ENCODE data around the gene MUC12. TPM values are rescaled to one million over a fixed set of nuclear protein-coding genes. Genes with fewer than 3 reads are reported as not detected.
"Not testable (repeated sequence)": the region's sequence is repeated elsewhere in the genome, so short reads cannot be mapped to it uniquely, and the experiment has no call there.

MUC12 gene
- total RNA-seq, 6 donors from 2014 or later, result 0.69 to 2.1 (median 1.8) TPM; not detected in 3

DNA sequence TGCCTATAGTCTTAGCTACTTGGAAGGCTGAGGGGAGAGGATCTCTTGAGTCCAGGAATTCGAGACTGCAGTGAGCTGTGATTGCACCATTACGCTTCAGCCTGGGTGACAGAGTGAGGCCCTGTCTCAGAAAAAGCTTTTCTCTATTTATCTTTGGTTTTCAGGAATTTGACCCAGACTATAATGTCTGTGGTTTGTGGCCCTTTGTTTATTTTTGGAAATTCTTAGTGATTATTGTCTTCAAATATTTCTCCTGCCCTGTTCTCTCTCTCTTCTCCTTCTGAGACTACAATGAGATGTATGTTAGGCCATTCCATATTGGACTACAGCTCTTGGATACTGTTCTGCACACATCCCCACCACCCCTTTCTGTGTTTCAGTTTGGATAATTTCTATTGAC lies 4.7 kb downstream of the MUC12 start:
- Histone ChIP-seq H3K27ac (no peak overlapping the region), H3K4me1 (no peaks in the 10 kb centered on the region), H3K27me3 (no peaks in the 10 kb centered on the region), H3K9me3 (no peaks in the 10 kb centered on the region), H3K4me3 (no peak overlapping the region), H3K36me3 (no peaks in the 10 kb centered on the region)
- WGBS, 2 donors, result 66 to 77% methylated on average over 2 of the region's 2 CpGs
- DNase-seq (no peak), ATAC-seq (ENCODE audit: low FRiP score in 2 of 2) (no peak)
- no peak for TF ChIP-seq POLR2AphosphoS5 (IDR thresholded peaks at IDR 0.05)

DNA sequence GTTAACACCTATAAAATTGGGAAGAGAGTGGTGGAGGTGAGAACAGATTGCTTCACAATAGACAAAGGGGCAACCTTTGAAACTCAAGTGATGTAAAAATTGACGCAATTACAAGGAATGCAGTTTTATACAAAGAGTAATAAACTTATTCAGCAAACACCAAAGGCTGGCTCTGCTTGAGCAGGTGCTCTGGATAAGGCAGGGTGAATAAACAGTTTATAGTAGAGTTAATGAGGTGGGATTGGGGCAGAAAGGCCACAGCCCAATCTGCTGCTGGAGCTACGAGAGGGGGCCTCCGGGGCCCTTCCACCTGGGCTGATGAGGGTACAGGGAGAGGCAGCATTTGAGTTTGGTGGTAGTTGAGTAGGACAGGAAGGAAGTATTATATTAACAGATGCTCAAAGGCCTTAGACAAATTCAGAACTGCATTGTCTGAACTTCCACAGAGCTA lies 6.0 kb downstream of the MUC12 start:
- no peaks in the 10 kb centered on the region for H3K4me1 ChIP-seq
- 53 to 59% methylated on average over 3 of the region's 3 CpGs for WGBS, 2 donors
- ATAC-seq (ENCODE audit: low FRiP score in 2 of 2), result peak in 1 of 2 donors; percentile 11
- no peaks in the 10 kb centered on the region for H3K9me3 ChIP-seq
- no peak overlapping the region for H3K4me3 ChIP-seq
- H3K36me3 ChIP-seq, result no peaks in the 10 kb centered on the region
- H3K27ac ChIP-seq, result no peak overlapping the region
- no peaks in the 10 kb centered on the region for H3K27me3 ChIP-seq
- DNase-seq, result no peak
- no peak for TF ChIP-seq POLR2AphosphoS5 (IDR thresholded peaks at IDR 0.05)
- no peak for TF ChIP-seq EP300 (IDR thresholded peaks at IDR 0.05)
- TF ChIP-seq POLR2A (IDR thresholded peaks at IDR 0.05), result no peak
- TF ChIP-seq, protein P1, sequence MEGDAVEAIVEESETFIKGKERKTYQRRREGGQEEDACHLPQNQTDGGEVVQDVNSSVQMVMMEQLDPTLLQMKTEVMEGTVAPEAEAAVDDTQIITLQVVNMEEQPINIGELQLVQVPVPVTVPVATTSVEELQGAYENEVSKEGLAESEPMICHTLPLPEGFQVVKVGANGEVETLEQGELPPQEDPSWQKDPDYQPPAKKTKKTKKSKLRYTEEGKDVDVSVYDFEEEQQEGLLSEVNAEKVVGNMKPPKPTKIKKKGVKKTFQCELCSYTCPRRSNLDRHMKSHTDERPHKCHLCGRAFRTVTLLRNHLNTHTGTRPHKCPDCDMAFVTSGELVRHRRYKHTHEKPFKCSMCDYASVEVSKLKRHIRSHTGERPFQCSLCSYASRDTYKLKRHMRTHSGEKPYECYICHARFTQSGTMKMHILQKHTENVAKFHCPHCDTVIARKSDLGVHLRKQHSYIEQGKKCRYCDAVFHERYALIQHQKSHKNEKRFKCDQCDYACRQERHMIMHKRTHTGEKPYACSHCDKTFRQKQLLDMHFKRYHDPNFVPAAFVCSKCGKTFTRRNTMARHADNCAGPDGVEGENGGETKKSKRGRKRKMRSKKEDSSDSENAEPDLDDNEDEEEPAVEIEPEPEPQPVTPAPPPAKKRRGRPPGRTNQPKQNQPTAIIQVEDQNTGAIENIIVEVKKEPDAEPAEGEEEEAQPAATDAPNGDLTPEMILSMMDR (IDR thresholded peaks at IDR 0.05), result no peak

DNA sequence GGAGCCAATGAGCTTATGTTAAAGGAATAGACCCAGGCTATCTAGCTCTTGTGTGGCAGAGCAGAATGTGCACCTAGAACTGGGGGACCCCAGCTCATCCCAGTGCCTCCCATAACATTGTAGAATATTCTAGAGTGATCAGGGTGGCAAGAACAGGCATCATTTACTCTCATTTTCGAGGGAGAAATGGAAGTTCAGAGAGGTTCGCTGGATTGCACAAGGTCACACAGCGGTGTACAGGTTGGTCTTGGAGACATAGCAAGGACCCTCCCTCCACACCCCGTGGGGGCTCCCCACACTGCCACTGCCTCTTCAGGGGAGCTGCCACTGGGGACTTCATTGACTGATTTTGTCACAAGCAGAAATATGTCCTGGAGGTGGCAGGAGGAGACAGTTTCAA lies 8.9 kb downstream of the MUC12 start:
- Histone ChIP-seq H3K4me1 (no peaks in the 10 kb centered on the region), H3K36me3 (no peaks in the 10 kb centered on the region), H3K27me3 (no peaks in the 10 kb centered on the region), H3K9me3 (no peaks in the 10 kb centered on the region), H3K4me3 (no peak overlapping the region), H3K27ac (no peak overlapping the region)
- DNase-seq, result no peak
- WGBS, 2 donors, result 50 to 82% methylated on average over 1 to 4 of the region's 4 CpGs
- ATAC-seq (ENCODE audit: low FRiP score in 2 of 2), result no peak
- TF ChIP-seq POLR2AphosphoS5 (IDR thresholded peaks at IDR 0.05) (no peak), POLR2A (IDR thresholded peaks at IDR 0.05) (no peak), EP300 (IDR thresholded peaks at IDR 0.05) (no peak)
- TF ChIP-seq, protein P1 (IDR thresholded peaks at IDR 0.05), result no peak

DNA sequence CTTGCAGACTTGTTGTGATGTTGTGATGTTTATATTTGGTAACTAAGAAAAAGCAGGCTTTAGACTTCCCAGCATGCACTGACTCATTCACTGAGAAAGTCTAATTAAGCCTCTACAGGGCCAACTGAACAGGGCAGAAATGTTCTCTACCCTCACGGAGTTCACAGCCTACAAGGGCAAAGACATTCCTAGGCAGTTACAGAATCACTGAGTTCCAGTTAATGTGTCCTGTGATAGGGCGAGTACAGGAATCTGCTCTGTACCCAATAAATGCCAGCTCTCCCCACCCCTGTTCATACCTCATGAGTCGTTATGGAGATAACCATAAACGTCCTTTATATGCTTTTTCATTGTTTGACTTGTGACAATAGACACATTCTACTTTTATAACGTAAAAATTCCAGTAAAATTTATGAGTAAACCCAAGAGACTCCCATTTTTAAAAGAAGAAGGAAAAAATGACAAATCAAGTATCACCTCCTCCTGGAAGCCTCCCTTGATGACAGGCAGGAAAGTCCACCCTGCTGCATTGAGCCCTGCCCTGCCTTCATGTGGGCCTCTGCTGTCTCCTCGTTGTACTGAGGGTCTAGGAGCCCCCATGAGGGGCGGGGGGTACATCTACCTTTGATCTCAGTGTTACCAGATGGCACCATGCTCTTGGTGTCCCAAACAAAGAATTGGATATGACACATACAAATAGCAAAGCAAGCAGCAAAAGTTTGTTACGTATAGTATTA lies 14.3 kb downstream of the MUC12 start:
- peak; percentile 58 to 63 for ATAC-seq (ENCODE audit: low FRiP score in 2 of 2)
- no peak overlapping the region for H3K27ac ChIP-seq
- 44 to 59% methylated on average over 8 of the region's 8 CpGs for WGBS, 2 donors

DNA sequence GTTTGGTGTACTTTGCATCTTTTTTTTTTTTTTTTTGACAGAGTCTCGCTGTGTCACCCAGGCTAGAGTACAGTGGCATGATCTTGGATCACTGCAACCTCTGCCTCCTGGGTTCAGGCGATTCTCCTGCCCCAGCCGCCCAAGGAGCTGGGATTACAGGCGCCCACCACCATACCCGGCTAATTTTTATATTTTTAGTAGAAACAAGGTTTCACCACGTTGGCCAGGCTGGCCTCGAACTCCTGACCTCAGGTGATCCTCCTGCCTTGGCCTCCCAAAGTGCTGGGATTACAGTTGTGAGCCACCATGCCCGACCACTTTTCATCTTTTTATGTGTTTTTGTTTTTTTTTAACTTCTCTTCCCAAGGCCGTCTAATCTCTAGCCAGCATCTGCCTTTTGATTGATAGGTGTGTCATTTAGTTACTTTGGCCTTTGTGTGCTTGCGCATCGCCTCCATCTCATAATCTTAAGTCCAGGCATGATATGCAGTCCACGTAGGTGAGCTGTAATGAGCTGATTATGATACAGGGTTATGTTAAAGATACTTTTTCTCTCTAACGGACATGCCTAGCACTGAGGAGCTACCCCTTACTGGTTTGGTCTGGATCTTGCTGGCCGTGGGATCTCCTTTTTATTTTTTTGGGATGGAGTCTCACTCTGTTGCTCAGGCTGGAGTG lies 15.0 kb downstream of the MUC12 start:
- not testable (repeated sequence) for H3K36me3 ChIP-seq; H3K4me3 ChIP-seq; H3K9me3 ChIP-seq; H3K4me1 ChIP-seq; ATAC-seq (ENCODE audit: low FRiP score in 2 of 2); H3K27ac ChIP-seq; H3K27me3 ChIP-seq; DNase-seq
- WGBS, 2 donors, result 73 to 78% methylated on average over 14 of the region's 14 CpGs

More for the DNA sequence above, 14.3 kb downstream of the MUC12 start:
- DNase-seq, result no peak
- no peak for TF ChIP-seq POLR2A (IDR thresholded peaks at IDR 0.05)
- H3K27me3 ChIP-seq, result no peaks in the 10 kb centered on the region
- no peaks in the 10 kb centered on the region for H3K4me1 ChIP-seq
- H3K36me3 ChIP-seq, result no peaks in the 10 kb centered on the region
- H3K4me3 ChIP-seq, result no peak overlapping the region
- H3K9me3 ChIP-seq, result no peaks in the 10 kb centered on the region

DNA sequence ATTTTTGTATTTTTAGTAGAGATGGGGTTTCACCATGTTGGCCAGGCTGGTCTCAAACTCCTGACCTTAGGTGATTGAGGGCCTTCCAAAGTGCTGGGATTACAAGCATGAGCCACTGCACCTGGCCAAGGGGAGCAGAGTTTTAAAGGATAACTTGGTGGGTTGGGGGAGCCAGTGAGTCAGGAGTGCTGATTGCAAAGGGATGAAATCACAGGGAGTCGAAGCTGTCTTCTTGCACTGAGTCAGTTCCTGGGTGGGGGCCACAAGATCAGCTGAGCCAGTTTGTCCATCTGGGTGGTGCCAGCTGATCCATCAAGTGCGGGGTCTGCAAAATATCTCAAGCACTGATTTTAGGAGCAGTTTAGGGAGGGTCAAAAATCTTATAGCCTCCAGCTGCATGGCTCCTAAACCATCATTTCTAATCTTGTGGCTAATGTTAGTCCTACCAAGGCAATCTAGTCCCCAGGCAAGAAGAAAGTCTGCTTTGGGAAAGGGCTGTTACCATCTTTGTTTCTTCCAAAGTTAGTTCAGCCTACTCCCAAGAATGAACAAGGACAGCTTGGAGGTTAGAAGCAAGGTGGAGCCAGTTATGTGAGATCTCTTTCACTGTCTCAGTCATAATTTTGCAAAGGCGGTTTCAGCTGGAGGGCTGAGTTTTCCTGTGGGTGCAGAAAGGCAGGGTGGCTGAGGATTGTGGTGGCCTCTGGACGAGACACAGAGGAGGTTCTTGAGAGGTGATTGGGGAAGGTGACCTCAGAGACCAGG lies 15.8 kb downstream of the MUC12 start:
- H3K4me1 ChIP-seq, H3K27me3 ChIP-seq, H3K36me3 ChIP-seq, H3K27ac ChIP-seq, H3K9me3 ChIP-seq, H3K4me3 ChIP-seq, DNase-seq: not testable (repeated sequence)
- peak in 1 of 2 donors; percentile 28 for ATAC-seq (ENCODE audit: low FRiP score in 2 of 2)
- WGBS, 2 donors, result 57 to 69% methylated on average over 4 of the region's 4 CpGs
